Upper lobe of right lung (tissue), 1 donor: ENCODE data around the gene PAK5. TPM values are rescaled to one million over a fixed set of nuclear protein-coding genes. Genes with fewer than 3 reads are reported as not detected.

ENCODE experiments used
- ATAC-seq: fragments of 200-7000 bp; cut with Tn5 transposase; one replicate; pipeline ENCODE4 v1.9.1; 2020; ENCODE audit warnings: mild to moderate bottlenecking, moderate library complexity
- DNase-seq: peaks from one replicate; pipeline ENCODE4 v3.0.0-alpha.2; 2020
- H3K27ac ChIP-seq: fragments of 200-600 bp; one replicate; pipeline ENCODE4 v1.8.0; 2022
- H3K27me3 ChIP-seq: fragments of 200-600 bp; one replicate; pipeline ENCODE4 v1.8.0; 2022; ENCODE audit warnings: mild to moderate bottlenecking
- H3K36me3 ChIP-seq: fragments of 200-600 bp; one replicate; pipeline ENCODE4 v1.8.0; 2022
- H3K4me1 ChIP-seq: fragments of 200-600 bp; one replicate; pipeline ENCODE4 v1.8.0; 2022
- H3K4me3 ChIP-seq: fragments of 200-600 bp; one replicate; pipeline ENCODE4 v1.8.0; 2022; ENCODE audit warnings: mild to moderate bottlenecking
- H3K9me3 ChIP-seq: fragments of 200-600 bp; one replicate; pipeline ENCODE4 v1.8.0; 2022
- CTCF ChIP-seq: fragments of 200-600 bp; IDR thresholded peaks from one replicate; pipeline ENCODE4 v1.8.0; 2022; ENCODE audit warnings: antibody characterized with exemption
- intact Hi-C: fragments of 100-400 bp; cut with DNase I; formaldehyde crosslinking; loops from one replicate; pipeline ENCODE4 v1.11.0; 2022
- total RNA-seq: library from RNA; stranded (reverse); fragmentation: NEBNext Ultra II Directional; extraction: Animal tissue kit (Norgen Biotek cat#: 25700); gene quantifications from one replicate; pipeline ENCODE4 v1.2.1, GENCODE V29; 2021
- donor health status: DM: no; HTN: yes; CAD: no; lungs with severe emphysema.

Gene PAK5
- total RNA-seq, 1 donor from 2014 or later, result 0.35 TPM

DNA sequence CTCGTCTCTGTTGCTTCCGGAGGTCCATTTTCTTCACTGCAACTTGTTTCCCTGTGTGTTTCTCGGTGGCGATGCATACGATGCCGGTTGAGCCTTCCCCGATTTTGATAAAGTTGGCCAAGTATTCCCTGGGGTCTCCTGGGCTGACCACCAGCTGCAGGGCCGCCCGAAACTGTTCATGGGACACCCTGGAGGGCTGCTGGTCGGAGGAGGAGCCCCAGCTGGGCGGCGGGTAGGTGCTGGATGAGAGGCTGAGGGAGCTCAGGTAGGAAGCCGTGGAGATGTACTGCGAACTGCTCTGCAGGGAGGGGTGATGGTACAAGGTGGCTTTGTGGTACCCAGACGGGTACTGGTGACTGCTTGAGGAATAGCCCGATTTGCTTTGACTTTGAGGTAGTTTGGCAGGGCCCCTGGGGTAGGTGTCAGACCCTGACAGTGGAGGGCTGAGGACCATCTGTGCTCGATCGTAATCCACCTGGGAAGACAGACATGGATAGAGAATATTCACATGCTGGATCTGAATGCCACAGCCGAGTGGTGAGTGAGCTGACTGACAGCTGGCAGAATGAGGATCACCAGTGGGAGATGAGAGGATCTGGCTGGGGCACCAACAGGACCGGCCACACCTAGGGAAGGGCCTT, 272.8 kb downstream of the PAK5 start:
- intact Hi-C loops, result no loop called here
- no peak for TF ChIP-seq CTCF

GRCh38 chr20:9557411-9557810, 281.5 kb downstream of the PAK5 start:
- no peak overlapping the region for H3K4me3 ChIP-seq
- H3K9me3 ChIP-seq, result no peaks in the 10 kb centered on the region
- ATAC-seq, result no peak
- H3K27ac ChIP-seq, result no peak overlapping the region
- DNase-seq, result no peak
- H3K36me3 ChIP-seq, result no peaks in the 10 kb centered on the region
- no peaks in the 10 kb centered on the region for H3K4me1 ChIP-seq
- no peak for TF ChIP-seq CTCF
- no peaks in the 10 kb centered on the region for H3K27me3 ChIP-seq
- intact Hi-C loops, result no loop called here

More for the DNA sequence above, 272.8 kb downstream of the PAK5 start:
- H3K9me3 ChIP-seq, result no peaks in the 10 kb centered on the region
- H3K4me3 ChIP-seq, result no peak overlapping the region
- ATAC-seq (no peak), DNase-seq (no peak)
- H3K4me1 ChIP-seq, result no peaks in the 10 kb centered on the region
- no peak overlapping the region for H3K27ac ChIP-seq
- H3K36me3 ChIP-seq, result no peaks in the 10 kb centered on the region
- H3K27me3 ChIP-seq, result no peaks in the 10 kb centered on the region

GRCh38 chr20:9555781-9556180, 283.1 kb downstream of the PAK5 start:
- Histone ChIP-seq H3K27ac (no peak overlapping the region), H3K27me3 (no peaks in the 10 kb centered on the region), H3K4me3 (no peak overlapping the region), H3K9me3 (no peaks in the 10 kb centered on the region), H3K4me1 (no peaks in the 10 kb centered on the region), H3K36me3 (no peaks in the 10 kb centered on the region)
- DNase-seq, result no peak
- intact Hi-C loops, result no loop called here
- ATAC-seq, result no peak
- no peak for TF ChIP-seq CTCF

DNA sequence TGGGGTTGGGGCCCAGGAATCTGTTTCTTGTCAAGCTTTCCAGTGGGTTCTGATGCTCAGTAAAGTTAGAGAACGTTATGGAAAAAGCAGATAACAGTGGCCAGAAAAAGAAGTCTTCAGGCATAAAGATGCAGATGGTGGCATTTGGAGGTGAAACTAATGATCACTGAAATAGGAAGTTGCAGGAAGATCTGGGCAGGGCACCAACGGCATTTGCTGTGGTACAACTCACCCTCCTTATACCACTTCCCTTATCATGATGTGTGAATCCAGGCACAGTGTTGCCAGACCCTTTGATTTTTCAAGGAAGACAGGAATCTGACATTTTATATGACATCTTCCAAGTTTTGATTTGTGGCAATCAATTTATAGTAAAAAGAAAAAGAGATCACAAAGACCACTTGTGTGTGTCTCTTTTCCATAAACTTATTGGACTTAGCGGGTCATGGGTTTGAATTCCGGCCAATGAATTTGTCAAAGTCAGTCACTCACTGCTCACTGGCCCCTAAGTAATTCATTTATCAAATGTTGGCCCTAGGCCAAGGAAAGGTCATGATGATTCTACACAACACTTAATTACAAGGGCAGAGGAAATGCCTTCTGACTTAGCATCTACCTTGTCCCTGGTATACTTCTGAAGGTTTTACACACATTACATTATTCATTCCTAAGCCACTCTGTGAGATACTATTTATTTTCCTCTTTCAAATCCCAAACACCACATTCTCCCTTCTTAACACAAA, 286.9 kb downstream of the PAK5 start:
- peak; percentile 35 for ATAC-seq
- Histone ChIP-seq H3K4me3 (no peak overlapping the region), H3K4me1 (no peaks in the 10 kb centered on the region), H3K9me3 (no peaks in the 10 kb centered on the region), H3K27me3 (no peaks in the 10 kb centered on the region), H3K36me3 (no peaks in the 10 kb centered on the region), H3K27ac (no peak overlapping the region)
- TF ChIP-seq CTCF, result no peak
- intact Hi-C loops, result no loop called here
- no peak for DNase-seq

DNA sequence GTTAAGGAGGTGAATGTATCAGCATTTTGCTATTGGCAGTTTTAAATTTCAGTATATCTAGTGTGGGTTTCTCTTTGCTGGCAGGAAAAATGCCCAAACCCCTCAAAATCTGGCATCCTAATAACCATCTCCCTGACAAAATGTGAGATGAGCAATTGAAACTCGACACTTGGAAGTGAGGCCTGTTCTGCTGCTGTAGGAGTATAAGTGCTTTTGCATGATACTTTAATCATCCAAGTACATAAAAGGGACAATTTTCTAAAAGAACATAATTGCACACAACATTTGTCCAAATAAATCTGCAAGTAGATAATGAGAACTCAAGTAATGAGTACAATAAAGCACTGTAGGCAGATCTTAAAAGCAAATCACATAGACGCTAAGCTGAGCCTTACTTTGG, 288.0 kb downstream of the PAK5 start:
- Histone ChIP-seq H3K36me3 (no peaks in the 10 kb centered on the region), H3K27ac (no peak overlapping the region), H3K4me3 (no peak overlapping the region), H3K27me3 (no peaks in the 10 kb centered on the region), H3K4me1 (no peaks in the 10 kb centered on the region), H3K9me3 (no peaks in the 10 kb centered on the region)
- DNase-seq (no peak), ATAC-seq (no peak)
- TF ChIP-seq CTCF, result no peak
- intact Hi-C loops, result no loop called here
